NCI-H1436 (cell line): ENCODE data around the gene UBE2E2.

Source experiments
- DNase-seq: peaks from one replicate; lab custom pipeline; 2025; lab: John Stamatoyannopoulos, UW

UBE2E2 gene

DNA sequence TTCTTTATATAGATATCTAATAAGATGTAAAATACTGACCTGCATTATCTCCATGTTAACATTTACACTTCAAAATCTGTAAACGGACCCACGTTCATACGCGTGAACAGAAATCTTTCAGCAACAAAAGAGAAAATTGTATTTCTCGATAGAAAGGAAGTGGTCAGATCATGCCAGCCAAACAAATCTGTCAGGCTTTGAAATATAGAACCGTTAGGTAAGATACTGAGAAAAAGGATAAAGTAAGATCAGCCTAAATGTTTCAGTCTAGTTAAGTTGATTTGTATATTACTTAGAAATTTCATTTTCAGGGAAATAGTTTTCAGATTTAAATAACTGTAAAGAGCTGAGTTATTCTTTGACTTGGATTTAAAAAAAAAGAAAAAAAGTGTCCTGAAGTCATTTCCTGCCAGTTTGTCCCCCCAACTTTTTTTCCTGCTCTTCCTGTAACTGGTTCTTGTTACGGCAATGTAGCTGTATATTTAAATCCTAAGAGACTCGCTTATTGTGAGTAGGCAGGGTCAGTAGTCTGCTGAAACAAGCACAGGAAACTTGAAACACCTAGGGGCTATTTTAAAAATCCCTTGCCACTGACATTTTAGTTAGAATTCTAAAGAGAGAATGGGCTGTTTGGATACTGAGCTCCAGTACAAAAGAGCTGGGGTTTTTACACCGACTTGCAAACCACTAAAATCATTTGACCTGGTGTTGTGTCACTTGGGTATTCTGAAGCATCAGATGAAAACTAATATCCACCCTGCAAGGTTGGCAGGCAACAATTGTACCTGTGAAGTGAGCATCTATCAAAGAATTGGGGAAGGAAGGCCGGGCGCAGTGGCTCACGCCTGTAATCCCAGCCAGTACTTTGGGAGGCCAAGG is 237.5 kb downstream of the UBE2E2 start:
- DNase-seq: no peak

DNA sequence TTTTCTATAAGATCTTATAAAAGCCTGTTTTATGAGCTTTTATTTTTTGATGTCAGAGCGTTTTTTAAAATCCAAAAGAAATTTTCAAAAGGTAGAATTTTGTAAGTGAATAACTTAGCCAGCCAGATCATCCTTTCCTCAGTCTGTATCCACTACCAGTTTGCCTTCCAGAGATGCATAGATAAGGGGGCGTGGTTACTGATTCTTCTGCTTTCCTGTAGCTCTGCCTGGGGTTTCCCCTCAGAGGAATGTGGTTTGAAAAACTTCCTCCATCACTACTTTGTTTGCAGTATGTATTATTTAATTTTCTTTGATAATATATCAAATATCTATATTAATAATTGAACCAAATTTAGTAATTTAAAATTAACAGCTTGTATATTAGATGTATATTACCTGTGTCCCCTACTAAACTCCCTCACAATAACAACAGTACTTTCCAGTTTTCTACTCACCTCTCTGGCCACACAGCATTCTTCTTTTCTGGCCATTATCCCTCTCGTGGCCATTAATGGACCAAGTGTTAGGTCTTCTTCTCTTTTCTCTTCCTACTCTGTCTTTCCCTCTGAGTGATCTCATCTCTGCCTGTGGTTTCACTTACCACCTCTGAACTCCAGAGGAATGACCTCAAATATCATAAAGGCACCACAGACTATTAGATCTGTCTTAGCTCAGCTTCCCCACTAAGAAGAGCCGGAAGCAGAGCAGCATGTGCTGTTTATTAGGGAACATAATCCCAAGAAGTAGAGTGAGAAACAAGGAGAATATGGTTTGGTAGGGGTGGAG is 239.7 kb downstream of the UBE2E2 start:
- no peak for DNase-seq

DNA sequence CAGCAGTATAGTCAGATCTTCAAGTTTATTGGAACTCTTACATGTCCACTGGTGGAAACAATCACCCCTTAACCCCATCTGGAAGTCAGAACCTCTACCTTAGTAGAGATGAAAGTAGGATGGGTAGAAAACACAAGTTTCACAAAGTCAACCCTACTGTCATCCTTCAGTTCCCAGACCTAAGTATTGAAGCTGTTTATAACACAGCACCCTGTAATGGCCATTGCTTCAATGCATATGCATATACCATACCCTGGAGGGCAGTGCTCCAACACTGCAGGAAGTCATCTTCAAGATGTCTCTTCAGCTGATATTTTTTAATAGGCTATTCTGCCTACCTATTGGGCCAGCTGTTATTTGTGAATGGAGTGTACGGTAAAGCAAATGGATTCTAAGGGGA is 241.3 kb downstream of the UBE2E2 start:
- DNase-seq: no peak

DNA sequence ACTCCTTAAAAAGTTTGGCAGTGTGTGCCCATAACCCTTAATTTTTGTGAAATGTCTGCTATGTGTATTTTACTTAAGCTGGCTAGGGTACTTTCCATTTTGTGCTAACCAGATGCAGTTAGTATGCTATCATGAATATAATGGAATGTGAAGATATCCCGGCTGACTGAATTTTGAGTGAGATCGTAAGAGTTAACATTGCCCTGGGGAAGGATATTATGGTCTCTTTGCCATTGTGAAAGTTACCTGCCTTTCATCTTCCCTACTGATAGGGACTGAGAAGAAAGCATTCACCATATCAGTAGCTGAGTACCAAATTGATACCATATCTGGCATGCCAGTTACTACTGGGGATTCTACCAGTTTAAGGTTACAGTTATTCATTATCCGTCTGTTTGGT is 243.2 kb downstream of the UBE2E2 start:
- no peak for DNase-seq

DNA sequence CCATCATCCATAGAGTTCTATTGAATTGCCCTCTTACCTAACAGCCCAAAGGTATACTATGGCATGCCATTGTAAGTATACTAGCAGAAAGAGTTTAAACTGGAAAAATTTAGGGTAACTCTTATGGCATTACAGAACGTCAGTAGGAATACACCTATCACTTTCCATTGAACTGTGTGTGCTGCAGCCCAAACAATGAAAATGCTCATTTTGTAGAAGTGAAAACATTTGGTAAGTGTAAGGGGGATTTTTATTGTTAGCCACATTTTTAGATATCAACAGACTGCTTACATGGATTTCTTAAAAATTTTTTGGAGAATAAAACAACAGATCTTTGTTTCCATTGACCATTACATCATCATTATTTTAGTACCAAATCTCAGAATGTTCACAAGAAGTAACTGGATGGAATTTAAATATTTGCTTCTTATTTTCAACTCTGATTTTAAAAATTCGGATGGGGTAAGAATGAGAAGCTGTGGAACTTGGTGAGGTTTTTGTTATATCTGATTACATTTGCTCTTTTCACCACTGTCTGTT is 245.9 kb downstream of the UBE2E2 start:
- DNase-seq: no peak

DNA sequence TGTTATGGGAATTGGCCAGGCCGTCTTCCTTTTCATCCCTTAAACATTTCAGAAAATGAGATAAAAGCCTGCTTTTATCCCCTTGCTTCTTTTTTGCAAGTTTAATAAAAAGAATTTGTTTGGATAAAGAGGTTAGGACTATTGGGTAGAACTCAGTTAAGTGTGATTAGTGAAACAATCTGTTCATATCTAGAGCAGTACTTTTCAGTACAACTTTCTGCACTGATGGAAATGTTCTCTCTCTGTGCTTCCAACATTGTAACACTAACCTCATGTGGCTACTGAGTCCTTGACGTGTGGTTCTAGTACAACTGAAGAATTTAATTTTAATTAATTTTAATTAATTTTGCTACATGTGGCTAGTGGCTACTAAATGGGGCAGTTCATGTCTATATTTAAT is 246.9 kb downstream of the UBE2E2 start:
- no peak for DNase-seq

DNA sequence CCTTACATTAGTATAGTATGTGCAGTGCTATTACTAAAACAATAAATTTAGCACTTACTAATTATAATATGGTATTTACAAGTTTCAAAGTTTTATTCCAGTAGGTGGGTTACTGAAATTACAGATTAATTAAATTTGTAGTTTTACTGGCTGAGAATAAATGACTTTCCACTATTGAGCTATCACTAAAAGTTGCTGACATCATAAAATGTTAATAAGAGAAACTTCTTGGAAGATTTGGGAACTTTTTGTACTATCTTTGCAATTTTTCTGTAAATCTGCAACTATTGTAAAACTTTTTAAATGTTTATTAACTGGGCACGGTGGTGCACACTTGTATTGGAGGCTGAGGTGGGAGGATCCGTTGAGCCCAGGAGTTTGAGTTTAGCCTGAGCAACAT is 247.7 kb downstream of the UBE2E2 start:
- no peak for DNase-seq

DNA sequence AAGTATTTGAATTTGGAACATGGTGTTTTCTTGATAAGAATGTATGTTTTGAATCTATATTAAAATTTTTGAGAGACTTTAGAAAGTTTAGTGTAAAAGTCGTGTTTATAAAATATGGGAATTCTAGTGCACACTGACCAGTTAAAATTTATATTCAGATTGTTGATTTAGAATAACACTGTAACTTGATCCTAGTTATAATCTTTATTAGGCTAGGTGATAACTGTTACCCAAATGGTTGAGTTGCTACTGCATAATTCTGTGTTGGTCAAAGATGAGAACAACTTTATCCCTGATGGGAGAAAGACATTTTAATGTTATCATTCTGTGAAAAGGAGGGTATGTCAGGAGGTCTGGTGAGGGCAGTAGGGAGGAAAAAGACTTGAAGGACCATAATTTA is 249.3 kb downstream of the UBE2E2 start:
- no peak for DNase-seq

DNA sequence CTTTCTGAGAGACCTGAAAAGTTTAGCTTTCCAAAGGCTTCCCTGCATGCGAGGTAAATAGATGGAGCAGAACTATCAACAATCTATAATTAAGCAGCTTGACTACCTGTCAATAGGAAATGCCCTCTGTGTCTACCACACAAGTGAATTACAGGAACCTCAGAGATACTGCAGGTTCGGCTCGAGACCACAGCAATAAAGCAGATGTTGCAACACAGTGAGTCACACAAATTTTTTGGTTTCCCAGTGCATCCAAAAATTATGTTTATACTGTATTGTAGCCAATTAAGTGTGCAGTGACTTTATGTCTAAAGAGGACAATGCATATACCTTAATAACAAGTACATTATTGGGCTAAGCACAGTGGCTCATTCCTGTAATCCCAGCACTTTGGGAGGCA is 252.0 kb downstream of the UBE2E2 start:
- DNase-seq: no peak

DNA sequence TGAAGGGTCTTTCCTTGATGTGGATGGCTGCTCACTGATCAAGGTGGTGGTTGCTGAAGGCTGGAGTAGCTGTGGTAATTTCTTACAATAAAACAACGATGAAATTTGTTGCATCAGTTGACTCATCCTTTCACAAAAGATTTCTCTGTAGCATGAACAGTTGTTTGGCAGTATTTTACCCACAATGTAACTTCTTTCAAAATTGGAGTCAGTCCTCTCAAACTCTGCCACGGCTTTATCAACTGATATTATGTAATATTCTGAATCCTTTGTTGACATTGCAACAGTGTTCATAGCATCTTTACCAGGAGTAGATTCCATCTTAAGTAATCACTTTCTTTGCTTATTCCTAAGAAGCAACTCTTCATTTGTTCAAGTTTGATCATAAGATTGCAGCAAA is 252.6 kb downstream of the UBE2E2 start:
- DNase-seq: no peak

DNA sequence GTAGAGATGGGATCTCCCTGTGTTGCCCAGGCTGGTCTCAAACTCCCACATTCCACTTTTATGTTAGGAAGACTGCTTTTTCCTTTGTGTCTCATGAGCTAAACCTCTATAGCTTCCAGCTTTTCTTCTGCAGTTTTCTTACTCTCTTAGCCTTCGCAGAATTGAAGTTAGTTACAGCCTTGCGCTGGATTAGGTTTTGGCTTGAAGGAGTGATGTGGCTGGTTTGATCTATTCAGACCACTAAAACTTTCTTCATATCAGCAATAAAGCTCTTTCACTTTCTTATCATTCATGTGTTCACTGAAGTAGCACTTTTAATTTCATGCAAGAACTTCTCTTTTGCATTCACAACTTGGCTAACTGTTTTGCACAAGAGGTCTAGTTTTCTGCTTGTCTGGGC is 254.6 kb downstream of the UBE2E2 start:
- DNase-seq: no peak

DNA sequence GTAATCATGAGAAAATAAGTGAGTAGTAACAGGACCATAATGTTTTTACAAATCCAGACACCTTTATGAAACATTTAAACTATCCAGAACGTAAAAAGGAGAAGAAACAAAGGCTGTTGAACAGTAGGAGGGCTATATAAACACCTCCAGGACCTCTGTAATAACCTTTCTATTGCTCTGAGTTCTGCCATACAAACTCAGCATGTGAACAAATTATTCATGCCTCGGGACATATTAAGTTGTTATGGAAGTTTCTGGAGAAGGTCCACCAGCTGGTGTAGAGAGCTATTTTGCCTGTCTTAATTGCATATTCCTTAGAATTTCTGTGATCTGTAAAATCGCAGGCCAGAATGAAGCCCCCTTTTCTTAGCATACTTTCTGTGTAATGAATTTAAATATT is 256.3 kb downstream of the UBE2E2 start:
- no peak for DNase-seq

DNA sequence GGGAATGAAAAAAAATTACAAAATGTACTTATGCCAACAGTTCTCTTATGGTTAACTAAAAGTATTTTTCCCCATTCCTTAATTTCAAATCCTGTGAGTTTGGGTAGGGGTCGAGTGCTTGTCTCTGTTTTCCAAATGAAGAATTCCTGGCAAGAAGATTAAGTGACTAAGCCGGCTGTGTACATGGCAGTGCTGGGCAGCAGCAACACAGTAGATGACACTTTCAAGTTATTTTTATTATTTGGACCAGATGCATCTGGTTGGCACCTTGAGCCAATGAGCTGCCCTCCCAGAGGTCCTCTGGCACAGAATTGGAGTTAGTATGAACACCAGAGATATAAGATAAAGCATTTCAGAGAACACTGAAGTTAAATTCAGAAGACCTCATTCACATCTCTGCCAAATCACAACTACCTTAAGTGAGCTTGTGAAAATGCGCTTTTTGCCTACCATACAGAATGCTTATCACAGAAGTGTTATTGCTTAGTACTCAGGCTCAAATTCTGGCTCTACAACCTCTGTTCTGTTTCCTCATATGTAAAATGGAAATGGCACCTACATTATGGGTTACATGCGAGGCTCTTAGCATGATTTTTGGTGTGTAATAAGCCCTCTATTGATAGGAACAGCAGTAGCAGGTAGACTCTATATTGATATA is 256.9 kb downstream of the UBE2E2 start:
- no peak for DNase-seq

DNA sequence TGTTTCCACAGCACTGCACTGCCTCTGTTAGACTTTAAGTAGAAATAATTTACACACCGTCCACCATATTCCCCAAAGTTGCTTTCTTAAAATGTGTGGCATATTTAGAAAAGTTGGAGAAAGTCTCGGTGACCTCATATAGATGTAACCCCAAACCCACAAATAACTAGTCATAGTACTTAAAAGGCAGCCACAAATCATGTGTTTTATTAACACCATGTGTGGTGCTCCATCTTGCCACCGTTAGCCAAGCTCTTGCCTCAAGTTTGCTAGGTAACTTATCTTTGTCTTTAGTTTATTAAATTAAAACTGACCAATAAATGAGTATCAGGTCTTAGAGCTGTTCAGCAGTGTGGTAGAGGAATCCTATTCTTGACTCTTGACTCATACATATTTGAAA is 257.9 kb downstream of the UBE2E2 start:
- no peak for DNase-seq

DNA sequence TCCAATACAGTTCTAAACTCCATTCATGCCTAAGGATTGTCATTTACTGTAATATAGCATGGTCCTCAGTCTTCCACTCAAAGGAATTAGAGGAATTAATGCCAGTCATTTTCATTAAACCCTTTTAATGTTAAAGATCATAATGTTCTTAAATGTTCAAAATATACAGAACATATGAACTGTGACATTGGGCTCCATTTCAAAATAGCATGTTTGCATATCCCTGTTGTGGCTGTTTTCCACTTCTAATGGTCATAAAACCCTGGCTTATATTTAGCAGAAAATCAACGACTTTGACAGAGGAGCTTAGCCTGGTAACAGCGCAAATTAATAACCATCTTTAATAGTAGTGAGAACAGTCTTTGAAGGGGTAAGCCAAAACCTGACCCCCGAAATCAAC is 260.7 kb downstream of the UBE2E2 start:
- no peak for DNase-seq

DNA sequence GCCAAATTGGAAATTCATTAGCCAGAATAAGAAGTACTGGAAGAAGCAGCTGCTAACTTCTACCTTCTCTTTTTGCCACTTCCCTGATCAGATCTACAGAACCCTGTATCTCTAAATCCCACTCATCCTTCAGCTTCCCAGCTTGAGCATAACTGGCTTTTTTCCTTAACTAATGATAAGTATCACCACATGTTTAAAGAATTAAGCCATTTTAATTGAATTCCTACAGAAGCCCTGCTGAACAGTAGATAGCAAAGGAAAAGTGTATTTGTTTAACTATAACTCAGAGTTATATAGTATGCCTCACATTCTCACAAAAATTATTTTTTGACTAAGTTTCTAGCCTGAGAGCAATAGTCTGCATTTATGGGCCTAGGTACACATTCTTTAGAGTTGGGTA is 262.4 kb downstream of the UBE2E2 start:
- no peak for DNase-seq

DNA sequence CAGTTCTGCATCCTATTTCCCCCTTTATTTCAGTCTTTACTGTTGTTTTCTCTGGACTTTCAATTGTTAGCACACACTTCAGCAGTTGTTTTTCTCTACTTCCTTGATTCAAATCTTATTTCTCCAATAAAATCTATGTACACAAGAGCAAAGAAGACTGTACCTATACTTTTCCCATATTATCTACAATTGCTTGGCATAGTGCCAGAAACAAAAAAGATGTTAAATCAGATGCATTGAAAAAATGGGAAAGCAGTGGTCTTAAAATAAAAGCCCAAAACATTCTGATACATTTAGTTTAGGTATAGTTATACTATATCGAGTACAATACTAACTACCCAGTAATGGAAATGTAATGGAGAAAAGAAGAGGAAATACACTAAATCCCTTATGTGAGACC is 265.1 kb downstream of the UBE2E2 start:
- no peak for DNase-seq

DNA sequence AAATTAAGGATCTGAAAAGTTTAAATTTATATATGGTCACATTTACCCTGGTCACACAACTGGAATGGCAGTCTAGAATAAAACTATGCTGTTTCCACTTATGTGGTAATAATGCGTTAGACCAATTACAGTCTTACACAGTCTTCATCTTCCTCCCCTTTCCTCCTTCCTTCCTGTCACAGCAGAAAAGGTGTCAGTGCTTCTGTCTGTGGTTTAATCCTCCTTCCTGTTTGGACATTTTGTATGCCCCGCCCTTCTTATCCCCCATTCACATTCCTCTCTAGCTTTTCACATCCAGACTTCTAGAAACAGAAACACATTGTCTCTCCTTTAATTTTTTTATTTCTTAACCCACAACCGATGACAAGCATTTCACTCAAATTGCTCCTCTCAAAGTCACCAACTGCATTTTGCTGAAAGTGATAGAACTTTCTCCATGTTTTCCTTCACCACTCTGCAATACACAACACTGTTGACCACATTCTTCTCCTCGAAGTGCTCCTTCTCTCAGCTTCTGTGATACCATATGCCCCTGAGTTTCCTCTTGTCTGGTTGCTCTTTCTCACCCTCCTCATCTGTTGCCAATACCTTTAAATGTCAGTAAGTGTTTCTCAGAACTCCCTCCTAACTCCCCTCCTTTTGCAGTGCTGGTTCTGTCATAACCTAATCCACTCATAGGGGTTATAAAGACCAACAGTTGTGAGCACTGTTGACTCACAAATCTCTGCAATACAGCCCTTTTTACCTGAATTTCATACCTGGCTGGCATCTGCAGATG is 271.6 kb downstream of the UBE2E2 start:
- DNase-seq: no peak

DNA sequence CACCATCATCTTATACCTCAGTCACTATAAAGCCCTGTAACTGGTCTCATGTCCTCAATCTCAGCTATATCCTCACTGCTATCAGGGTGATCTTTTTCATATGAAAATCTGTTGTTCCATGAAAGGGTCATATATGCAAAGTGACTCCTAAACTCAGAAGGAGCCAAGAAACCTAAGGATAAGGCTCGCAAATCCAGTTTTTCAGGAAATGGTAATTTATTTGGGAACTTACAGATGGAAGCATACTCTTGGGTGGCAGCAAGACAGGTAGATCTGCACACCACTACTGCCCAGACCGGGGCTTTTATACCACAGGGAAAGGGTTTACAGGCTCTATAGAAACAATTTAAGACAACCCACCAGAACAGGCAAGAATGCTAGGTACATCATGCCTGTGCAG is 272.3 kb downstream of the UBE2E2 start:
- no peak for DNase-seq

DNA sequence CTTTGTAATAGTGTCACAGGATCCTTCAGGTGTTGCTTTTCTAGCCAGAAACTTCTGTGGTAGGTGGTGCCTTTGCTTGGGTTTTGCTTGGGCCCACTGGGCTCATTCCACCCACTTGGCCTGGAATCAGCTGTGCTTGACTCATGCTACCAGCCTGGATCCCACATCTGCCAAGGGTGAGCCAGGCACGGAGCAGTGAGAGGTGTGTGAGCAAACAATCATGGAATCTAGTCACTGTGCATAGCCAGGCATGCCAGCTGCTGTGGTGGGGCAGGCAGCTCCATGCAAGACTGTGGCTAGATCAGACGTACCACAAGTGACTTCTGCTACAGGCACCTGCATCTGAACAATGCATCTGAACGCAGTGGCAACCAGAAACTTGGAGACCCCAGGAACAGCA is 275.9 kb downstream of the UBE2E2 start:
- no peak for DNase-seq

DNA sequence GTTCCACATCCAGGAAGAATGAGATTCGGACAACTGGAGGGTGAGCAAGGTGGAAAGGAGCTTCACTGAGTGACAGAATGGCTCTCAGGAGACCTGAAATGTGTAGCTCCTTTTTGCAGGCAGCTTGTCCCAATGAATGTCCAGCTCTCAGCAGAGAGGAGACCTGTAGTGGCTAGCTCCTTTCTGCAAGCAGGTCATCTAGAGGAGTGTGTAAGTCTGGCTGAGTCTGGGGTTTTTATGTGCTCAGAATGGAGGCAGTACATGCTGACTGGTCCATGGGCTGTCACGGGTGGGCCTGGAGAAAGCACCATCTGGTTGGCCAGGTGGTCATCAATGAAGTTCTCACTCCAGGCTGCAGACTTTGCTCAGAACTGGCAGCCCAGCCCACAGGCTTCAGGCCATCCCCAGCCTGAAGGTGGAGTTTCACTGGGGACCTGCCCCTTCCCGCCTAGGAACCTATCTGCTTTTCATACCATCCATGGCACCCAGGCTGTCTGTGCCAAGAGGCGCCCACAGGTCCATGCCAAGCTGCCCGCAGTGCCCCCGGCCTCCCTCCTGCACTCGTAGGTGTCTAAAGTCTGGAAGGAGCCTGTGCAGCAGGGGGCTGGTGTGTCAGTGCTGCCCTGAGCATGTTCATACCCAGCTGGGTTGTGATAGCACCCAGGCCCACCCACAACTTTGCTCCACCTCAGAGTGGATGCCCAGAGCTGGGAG is 276.6 kb downstream of the UBE2E2 start:
- DNase-seq: no peak
